DMS79 treated with DMSO at 0.1 percent for 48 hours (cell line): ENCODE results near the gene ATP1A2.
"Not testable (repeated sequence)": the region's sequence is repeated elsewhere in the genome, so short reads cannot be mapped to it uniquely, and the experiment has no call there.

Experiments used
- DNase-seq: peaks from one replicate; lab custom pipeline; 2025; lab: John Stamatoyannopoulos, UW

Gene ATP1A2

GRCh38 chr1:160124705-160125478 lies 9.3 kb downstream of the ATP1A2 start:
- no peak for DNase-seq

GRCh38 chr1:160125746-160126145 lies 10.2 kb downstream of the ATP1A2 start:
- DNase-seq: no peak

GRCh38 chr1:160126342-160126741 lies 10.8 kb downstream of the ATP1A2 start:
- not testable (repeated sequence) for DNase-seq

- no peak for DNase-seq
These were observed 11.8 kb downstream of the ATP1A2 start for GRCh38 chr1:160127381-160127780.

GRCh38 chr1:160127865-160128523 lies 12.4 kb downstream of the ATP1A2 start:
- no peak for DNase-seq

GRCh38 chr1:160128636-160129035 lies 13.1 kb downstream of the ATP1A2 start:
- DNase-seq: no peak

- DNase-seq: no peak
These were observed 13.5 kb downstream of the ATP1A2 start for GRCh38 chr1:160129046-160129445.

- DNase-seq: no peak
These were observed 14.0 kb downstream of the ATP1A2 start for GRCh38 chr1:160129558-160129957.

- DNase-seq: no peak
These were observed 14.4 kb downstream of the ATP1A2 start for GRCh38 chr1:160129966-160130365.

- no peak for DNase-seq
These were observed 14.9 kb downstream of the ATP1A2 start for GRCh38 chr1:160130486-160130885.

- DNase-seq: no peak
These were observed 15.4 kb downstream of the ATP1A2 start for GRCh38 chr1:160130939-160131338.

- DNase-seq: no peak
These were observed 16.4 kb downstream of the ATP1A2 start for GRCh38 chr1:160131803-160132565.

- no peak for DNase-seq
These were observed 18.6 kb downstream of the ATP1A2 start for GRCh38 chr1:160133990-160134770.

GRCh38 chr1:160134791-160135572 lies 19.4 kb downstream of the ATP1A2 start:
- no peak for DNase-seq

GRCh38 chr1:160136121-160136925 lies 20.8 kb downstream of the ATP1A2 start:
- DNase-seq: no peak

- no peak for DNase-seq
These were observed 21.3 kb downstream of the ATP1A2 start for GRCh38 chr1:160136926-160137200.

GRCh38 chr1:160137216-160137862 lies 21.8 kb downstream of the ATP1A2 start:
- no peak for DNase-seq

- no peak for DNase-seq
These were observed 24.3 kb downstream of the ATP1A2 start for GRCh38 chr1:160139840-160140239.

- no peak for DNase-seq
These were observed 28.1 kb downstream of the ATP1A2 start for GRCh38 chr1:160143695-160144094.

- DNase-seq: no peak
These were observed 29.4 kb downstream of the ATP1A2 start for GRCh38 chr1:160144921-160145320.
